GM19324 (cell line): Measurements from ENCODE around the gene NOVA1.

ENCODE experiments used
- ATAC-seq: cut with Tn5 transposase; IDR thresholded peaks from one replicate; pipeline ENCODE4 v1.9.1; 2021; ENCODE audit warnings: mild to moderate bottlenecking, moderate library complexity; ENCODE audit not compliant: unreplicated experiment, low FRiP score

NOVA1 gene

GRCh38 chr14:26594756-26595545 is 2.9 kb downstream of the NOVA1 start:
- no peak for ATAC-seq

DNA sequence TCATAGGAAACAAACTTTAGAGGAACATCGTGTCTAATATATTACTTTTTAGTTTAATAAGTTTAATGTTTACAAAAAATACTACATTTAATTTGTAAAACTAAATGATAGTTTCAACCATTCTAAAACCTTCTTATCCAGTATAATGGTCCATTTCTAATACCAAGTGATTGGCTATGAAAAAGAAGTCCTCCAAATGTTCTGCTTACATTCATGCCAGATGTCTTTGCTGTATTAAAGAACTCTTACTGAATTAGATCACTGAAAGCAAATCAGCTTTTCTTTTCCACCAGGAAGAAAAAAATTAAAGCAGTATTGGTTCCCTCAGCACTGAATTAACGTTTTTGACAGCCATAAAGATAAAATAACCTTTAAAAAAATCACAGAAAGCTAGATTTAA is 3.7 kb downstream of the NOVA1 start:
- ATAC-seq = no peak

DNA sequence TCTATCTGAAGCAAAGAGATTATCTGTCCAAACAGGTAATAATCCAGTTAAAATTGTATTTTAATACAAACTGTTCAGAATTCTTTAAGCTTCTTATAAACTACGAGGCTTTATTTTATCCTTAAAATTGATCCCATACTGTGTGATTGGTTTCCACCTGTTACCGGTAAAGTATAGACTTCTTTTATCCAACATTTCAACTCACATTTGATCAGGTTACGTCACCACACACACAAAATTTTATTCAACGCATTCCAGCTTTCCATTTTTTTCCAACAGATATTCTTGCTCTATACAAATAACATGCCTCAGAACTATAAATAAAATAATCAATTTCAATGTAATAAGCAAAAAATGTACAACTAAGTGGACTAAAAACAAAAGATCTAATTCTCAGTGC is 4.5 kb downstream of the NOVA1 start:
- no peak for ATAC-seq

- no peak for ATAC-seq
Measured at GRCh38 chr14:26589925-26590324, 7.9 kb downstream of the NOVA1 start.

DNA sequence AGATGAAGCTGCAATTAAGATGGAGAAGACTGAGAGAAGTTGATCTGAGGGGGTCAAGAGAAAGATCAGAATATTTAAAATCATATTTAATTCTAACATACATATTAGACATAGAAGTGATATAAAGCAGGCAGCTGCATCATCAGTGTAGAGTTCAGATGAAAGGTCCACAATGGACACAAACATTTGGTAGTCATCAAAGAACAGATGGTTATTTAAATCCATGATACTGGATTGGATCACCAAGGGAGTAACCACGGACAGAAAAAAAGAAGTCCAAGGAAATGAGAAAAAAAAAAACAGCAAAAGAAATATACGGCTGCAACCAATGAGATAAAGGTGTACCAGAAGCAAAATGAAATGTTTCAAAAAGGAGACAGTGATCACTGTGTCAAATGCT is 20.1 kb downstream of the NOVA1 start:
- ATAC-seq = no peak

DNA sequence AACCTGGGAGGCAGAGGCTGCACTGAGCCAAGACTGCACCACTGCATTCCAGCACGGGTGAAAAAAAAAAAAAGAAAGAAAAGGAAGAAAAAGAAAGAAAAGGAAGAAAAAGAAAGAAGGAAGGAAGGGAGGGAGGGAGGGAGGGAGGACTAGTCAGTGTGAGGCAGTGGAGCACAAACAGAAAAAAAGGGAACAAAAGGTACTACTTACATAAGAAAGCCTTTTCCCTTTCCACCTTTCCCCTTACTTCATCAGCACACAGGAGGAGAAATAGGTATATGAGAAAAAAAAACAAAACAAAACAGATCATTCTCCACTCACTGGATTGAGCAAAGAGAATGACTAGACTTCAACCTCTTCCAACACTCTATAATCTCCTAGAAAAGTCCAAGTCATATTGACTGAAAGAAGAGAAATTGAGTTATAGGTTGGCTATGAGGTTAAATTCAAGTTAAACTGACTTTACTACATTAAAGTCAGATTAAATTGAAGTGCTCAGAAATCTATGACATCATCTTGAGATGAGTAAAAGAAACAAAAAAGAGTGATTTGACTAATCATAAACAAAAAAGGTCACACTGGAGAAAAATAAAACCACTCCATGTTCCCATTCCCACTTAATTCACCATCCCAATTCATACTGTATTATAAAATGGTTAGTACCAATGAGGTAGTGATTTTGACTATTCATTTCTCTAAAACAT is 43.6 kb downstream of the NOVA1 start:
- no peak for ATAC-seq

DNA sequence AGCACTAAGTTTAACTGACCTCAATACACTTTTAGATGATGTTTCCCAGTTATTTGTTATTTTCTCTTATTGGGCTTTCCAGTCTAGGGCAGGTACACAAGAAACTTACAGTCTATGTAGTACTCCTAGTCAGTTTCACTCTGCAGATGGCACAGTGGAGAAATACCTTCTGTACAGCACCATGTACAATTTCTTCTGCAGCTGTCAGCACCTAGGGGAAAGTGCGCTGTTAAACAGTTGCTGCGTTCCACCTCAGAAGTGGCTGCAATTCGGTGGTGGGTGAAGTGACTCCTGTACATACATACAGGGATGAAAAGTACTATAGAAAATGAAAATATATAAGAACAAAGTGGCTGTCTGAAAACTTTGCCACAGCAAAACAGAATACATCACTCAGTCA is 48.3 kb downstream of the NOVA1 start:
- no peak for ATAC-seq

GRCh38 chr14:26548406-26548805 is 49.4 kb downstream of the NOVA1 start:
- ATAC-seq = no peak

DNA sequence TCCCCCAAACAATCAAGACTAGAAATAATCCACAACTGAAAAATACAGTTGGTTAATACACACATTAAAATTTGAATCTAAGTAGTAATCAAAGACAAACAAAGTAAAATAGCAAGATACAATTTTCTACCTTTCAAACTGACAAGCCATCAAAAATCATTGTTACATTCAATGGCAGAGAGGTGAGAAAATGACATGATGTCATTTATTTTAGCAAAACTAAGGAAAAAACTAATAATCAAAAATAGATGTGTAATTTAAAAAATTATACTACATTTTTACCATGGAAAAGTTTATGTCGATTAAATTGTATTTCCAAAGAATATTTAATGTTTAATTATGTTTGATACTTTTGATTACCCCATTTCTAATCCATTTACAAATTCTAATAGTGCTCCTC is 59.7 kb downstream of the NOVA1 start:
- no peak for ATAC-seq

DNA sequence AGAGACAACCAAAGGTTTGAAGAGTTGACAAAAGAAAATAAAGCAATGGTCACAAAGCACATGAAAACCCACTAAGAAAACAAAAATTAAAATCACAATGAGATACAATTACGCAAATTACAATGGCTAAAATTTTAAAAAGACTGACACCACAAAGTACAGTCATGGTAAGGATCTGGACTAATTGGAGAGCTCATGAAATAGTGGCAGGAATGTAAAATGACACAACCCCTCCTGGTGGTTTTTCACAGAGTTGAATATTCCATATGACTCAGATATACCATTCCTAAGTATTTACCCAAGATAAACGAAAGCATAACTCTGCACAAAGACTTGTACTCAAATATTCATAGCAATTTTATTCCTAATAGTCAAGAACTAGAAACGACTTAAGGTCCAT is 65.9 kb downstream of the NOVA1 start:
- no peak for ATAC-seq

GRCh38 chr14:26528415-26529182 is 69.2 kb downstream of the NOVA1 start:
- ATAC-seq = no peak

DNA sequence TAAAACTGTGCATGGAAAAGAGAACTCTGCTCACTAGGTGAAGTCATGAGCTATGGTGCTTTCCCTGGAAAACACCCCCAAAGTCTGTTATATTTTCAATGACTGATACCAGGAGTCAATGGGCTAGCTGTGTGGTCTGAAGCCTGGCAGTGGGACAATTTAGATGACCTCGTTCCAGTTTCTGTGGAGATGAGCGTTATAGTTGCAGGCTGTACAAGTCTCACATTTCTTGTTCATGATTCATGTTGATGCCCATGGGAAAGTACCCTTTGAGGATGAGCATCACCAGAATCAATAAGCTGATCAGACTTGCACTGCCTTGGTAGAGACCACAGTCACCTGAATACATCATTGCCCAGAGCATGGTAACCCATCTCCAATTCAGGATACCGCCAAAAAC is 70.7 kb downstream of the NOVA1 start:
- no peak for ATAC-seq

DNA sequence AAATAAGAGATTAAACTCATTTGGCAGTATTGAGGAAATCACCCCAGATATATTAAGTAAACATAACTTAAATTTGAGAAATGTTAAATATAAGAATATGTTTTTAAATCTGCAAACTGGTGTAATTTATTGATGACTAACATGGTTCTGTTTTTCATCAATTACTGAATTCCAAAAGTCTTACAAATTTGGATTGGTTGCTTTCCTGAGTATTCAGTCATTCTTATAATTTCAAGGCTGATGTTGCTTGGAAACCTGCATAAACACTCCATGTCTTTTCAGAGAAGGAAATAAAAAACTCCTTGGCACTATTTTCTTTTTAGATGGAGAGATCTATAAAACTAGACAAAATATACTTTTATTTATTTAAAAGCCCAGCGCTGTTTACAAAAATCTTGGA is 71.7 kb downstream of the NOVA1 start:
- ATAC-seq = no peak

DNA sequence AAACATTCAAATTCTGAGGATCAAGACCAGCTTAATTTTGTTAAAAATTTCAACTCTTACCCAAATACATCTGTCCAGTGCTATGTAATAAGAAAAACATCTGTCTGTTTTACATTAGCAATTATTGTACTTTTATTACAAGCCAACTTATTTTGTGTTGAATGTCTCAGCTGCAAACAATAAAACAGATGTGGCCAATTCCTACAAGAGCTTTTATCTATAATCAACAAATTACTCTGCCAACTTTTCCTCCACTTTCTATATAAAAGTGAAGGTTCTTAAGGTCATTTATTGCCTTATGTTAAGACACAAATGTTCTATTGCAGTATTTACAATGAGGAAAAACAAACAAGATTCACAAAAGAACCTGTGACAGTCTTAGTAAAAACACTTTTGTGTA is 72.7 kb downstream of the NOVA1 start:
- no peak for ATAC-seq

DNA sequence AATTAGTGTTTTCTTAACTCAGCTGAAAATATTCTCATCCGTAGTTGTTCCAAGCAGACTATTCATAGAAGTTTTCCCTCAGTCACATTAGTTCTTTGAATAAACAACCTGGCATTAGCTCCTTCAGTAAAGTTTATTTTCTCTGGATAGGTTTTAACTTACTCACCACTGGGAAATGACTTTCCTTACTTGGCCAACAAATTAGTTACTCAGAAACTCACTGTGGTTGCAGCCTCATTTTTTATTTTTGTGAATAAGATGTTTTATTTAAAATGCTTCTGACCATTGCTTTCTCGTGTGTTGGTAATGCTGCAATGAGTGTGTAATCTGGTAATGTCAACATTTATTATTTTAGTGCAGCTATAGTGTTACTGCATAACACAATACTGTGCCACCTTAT is 74.9 kb downstream of the NOVA1 start:
- ATAC-seq = no peak

DNA sequence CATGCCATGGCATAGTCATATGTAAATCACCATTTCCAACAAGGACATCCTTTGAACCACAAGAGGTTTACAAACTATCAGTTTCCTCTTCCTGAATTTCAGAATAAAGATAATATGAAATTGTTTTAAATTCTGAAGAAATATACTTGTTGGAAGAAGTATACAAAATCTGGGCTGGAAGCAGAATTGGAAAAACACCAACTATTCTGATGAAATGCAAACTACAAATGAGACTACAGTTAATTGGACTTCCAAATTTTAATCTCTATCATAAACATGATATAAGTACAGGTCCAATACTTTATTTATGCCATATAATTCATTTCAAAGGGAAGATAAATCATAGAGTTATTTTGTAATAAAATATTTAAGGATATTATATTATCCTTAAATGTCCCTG is 80.1 kb downstream of the NOVA1 start:
- ATAC-seq = no peak

DNA sequence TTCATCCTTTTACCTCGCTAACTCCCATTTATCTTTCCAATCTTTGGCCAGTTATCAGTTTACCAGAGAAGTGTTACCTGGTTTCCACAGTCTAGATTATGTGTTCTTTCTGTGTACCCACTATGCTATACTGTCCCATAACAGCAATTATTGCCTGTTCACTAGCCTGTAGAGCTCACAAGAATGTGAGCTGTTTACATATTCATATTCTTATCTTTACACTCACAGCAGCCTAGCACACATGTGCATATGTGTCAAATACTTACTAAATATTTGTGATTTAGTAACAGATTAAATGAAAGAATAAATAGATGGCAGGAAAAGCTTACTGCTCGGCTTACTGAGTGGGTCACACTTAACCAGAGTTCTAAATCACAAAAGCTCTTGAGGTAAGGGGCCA is 97.8 kb downstream of the NOVA1 start:
- ATAC-seq = no peak

GRCh38 chr14:26499546-26499945 is 98.3 kb downstream of the NOVA1 start:
- ATAC-seq = no peak

- no peak for ATAC-seq
Measured at GRCh38 chr14:26486922-26487321, 110.9 kb downstream of the NOVA1 start.

GRCh38 chr14:26484562-26484961 is 113.3 kb downstream of the NOVA1 start:
- no peak for ATAC-seq

GRCh38 chr14:26478967-26479366 is 118.9 kb downstream of the NOVA1 start:
- no peak for ATAC-seq
